Hepatocyte (in vitro differentiated cells): Measurements from ENCODE around the gene PCBD1.

Experiments used
- EZH2 ChIP-seq: fragments of 200-600 bp; sonication (generic); IDR thresholded peaks from 2 replicates; pipeline ENCODE4 v1.6.1; 2016; ENCODE audit warnings: antibody characterized with exemption, mild to moderate bottlenecking, borderline replicate concordance
- TF ChIP-seq, protein P1 (sequence below): fragments of 200-600 bp; sonication (generic); IDR thresholded peaks from 2 replicates; pipeline ENCODE4 v1.5.1; 2016; ENCODE audit warnings: antibody characterized with exemption, mild to moderate bottlenecking; ENCODE audit not compliant: poor library complexity

- TF ChIP-seq, protein P1, sequence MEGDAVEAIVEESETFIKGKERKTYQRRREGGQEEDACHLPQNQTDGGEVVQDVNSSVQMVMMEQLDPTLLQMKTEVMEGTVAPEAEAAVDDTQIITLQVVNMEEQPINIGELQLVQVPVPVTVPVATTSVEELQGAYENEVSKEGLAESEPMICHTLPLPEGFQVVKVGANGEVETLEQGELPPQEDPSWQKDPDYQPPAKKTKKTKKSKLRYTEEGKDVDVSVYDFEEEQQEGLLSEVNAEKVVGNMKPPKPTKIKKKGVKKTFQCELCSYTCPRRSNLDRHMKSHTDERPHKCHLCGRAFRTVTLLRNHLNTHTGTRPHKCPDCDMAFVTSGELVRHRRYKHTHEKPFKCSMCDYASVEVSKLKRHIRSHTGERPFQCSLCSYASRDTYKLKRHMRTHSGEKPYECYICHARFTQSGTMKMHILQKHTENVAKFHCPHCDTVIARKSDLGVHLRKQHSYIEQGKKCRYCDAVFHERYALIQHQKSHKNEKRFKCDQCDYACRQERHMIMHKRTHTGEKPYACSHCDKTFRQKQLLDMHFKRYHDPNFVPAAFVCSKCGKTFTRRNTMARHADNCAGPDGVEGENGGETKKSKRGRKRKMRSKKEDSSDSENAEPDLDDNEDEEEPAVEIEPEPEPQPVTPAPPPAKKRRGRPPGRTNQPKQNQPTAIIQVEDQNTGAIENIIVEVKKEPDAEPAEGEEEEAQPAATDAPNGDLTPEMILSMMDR = no peak
- TF ChIP-seq EZH2 = no peak
These were observed 50.7 kb downstream of the PCBD1 start for GRCh38 chr10:70837660-70838059.
